ENCODE data around the gene CTDSPL.

CTDSPL gene

GRCh38 chr3:38002291-38002876 lies 140.7 kb downstream of the CTDSPL start:
- Mint-ChIP-seq H3K27me3 (no peaks in the 10 kb centered on the region), H3K36me3 (ENCODE audit: low read depth) (peaks cover 15% of the 10 kb centered on the region), H3K4me3 (no peak overlapping the region), H3K4me1 (ENCODE audit: low read depth) (peaks cover 26% of the 10 kb centered on the region), H3K27ac (no peak overlapping the region), H3K9me3 (no peaks in the 10 kb centered on the region)

DNA sequence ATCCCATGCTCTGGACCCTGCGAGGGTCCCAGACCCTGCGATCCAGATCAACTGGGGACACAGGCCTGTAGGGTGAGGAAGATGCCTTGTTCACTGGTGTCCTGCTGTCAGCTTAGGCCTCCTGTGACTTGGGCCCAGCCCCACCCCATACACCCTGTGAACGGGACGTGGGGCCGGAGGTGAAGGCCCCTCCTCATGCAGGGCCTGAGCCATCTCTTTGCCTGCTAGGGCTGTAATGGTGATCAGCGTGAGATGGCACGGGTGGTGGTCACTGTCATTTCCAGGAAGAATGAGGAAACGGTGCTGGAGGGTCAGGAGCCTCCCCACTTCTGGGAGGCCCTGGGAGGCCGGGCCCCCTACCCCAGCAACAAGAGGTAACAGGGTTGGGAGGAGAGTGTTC lies 141.3 kb downstream of the CTDSPL start:
- Mint-ChIP-seq H3K36me3 (ENCODE audit: low read depth) (peaks cover 15% of the 10 kb centered on the region), H3K4me1 (ENCODE audit: low read depth) (peaks cover 24% of the 10 kb centered on the region), H3K27me3 (no peaks in the 10 kb centered on the region), H3K27ac (no peak overlapping the region), H3K9me3 (no peaks in the 10 kb centered on the region), H3K4me3 (no peak overlapping the region)

DNA sequence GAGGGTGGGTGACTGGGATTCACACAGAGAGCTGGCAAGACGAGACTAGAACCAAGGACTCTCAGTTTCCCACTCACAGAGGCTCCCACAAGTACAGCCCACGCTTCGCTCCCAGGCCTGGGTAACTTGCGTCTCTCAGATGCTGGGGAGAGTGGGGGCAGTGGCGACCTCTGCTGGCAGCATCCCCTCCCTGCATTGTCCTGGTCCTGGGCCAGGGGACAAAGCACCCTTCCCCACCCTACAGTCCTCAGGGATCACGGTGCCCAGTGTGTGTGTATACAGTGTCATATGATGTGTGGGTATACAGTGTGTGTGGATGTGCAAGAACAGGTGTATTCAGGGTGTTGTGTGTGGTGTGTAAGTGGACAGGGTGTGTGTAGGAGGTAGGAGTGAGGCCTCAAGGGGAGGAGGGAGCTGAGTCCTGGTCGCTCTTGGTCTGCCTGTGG lies 141.7 kb downstream of the CTDSPL start:
- peaks cover 19% of the 10 kb centered on the region for H3K4me1 Mint-ChIP-seq (ENCODE audit: low read depth)

GRCh38 chr3:38003817-38004414 lies 142.2 kb downstream of the CTDSPL start:
- Mint-ChIP-seq H3K36me3 (ENCODE audit: low read depth) (peaks cover 15% of the 10 kb centered on the region), H3K27ac (no peak overlapping the region), H3K9me3 (no peaks in the 10 kb centered on the region), H3K27me3 (no peaks in the 10 kb centered on the region), H3K4me1 (ENCODE audit: low read depth) (peaks cover 14% of the 10 kb centered on the region), H3K4me3 (no peak overlapping the region)

More for the DNA sequence above, 141.7 kb downstream of the CTDSPL start:
- Mint-ChIP-seq H3K4me3 (no peak overlapping the region), H3K36me3 (ENCODE audit: low read depth) (peaks cover 15% of the 10 kb centered on the region), H3K27me3 (no peaks in the 10 kb centered on the region), H3K27ac (no peak overlapping the region), H3K9me3 (no peaks in the 10 kb centered on the region)

DNA sequence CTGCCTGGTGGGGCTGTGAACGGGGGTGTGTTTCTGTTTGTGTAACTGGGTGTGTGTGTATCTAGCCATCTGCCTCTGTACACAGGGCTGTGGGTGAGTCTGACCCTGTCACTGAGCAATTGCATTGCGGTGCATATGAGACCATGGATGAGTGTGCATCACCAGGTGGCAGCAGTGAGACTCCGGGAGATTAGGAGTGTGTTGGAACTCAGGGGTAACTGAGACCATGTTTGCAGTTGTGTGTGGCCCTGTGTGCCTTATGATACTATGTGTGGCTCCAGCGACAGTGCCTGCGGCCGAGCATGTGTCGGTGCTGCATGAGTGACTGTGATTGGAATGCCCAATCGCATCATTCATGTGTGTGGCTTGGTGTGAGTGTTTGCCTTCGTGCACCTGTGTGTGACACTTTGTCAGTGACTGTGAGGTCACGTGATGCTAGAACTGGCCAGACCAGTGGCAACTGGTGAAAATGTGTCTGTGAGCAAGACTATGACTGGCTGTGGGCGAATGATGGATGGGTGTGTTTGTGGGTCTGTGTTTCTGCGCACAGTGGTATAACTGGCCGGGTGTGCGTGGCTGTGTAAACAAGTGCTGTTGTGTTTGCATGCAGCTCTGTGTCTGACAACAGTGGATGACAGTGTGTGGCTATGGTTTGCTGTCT lies 142.9 kb downstream of the CTDSPL start:
- Mint-ChIP-seq H3K4me1 (ENCODE audit: low read depth) (peaks cover 9% of the 10 kb centered on the region), H3K27ac (no peak overlapping the region), H3K27me3 (no peaks in the 10 kb centered on the region), H3K4me3 (no peak overlapping the region), H3K9me3 (no peaks in the 10 kb centered on the region), H3K36me3 (ENCODE audit: low read depth) (peaks cover 12% of the 10 kb centered on the region)

DNA sequence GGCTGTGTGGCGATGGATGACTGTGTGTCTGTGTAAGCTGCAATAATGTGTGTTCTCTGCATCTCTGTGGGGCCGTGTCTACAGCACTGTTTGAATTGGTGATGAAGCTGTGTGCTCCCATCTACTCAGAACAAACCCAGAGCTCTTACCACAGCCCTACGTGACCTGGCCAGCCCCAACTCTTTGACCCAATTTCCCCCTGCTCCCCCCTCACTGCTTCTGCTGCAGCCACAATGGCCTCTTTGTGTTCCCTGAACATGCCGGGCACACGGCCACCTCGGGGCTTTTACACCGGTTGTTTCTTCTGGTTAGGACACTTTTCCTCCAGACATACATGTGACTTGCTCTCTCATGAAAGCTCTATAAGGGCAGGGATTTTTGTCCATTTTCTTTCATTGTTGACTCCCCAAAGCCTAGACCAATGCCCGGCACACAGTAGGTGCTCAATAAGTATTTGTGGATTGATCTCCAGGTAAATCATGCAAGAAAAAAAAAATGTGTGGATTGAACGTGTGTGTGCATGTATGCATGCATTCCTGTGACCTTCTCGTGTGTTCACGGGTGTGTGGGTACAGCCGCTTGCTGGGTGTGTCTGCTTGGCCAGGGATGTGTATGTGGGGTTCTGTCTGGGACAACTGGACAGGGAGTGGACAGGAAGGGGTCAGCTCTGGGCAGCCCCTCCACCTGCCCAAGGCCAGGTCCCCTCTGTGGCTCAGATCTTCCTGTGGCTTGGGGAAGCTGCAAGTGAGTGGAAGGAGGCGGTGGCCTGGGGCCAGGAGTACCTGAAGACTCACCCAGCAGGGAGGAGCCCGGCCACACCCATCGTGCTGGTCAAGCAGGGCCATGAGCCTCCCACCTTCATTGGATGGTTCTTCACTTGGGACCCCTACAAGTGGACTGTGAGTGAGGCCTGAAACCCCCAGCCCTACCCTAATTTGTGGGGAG lies 143.7 kb downstream of the CTDSPL start:
- peaks cover 7% of the 10 kb centered on the region for H3K4me1 Mint-ChIP-seq (ENCODE audit: low read depth)
- no peaks in the 10 kb centered on the region for H3K27me3 Mint-ChIP-seq
- H3K27ac Mint-ChIP-seq, result no peak overlapping the region
- no peak overlapping the region for H3K4me3 Mint-ChIP-seq
- H3K9me3 Mint-ChIP-seq, result no peaks in the 10 kb centered on the region
- H3K36me3 Mint-ChIP-seq (ENCODE audit: low read depth), result peaks cover 8% of the 10 kb centered on the region

- no peaks in the 10 kb centered on the region for H3K27me3 Mint-ChIP-seq
- peaks cover 7% of the 10 kb centered on the region for H3K4me1 Mint-ChIP-seq (ENCODE audit: low read depth)
- no peak overlapping the region for H3K4me3 Mint-ChIP-seq
- H3K36me3 Mint-ChIP-seq (ENCODE audit: low read depth), result peaks cover 8% of the 10 kb centered on the region
- no peak overlapping the region for H3K27ac Mint-ChIP-seq
- H3K9me3 Mint-ChIP-seq, result no peaks in the 10 kb centered on the region
Observed at GRCh38 chr3:38006031-38006430, 144.4 kb downstream of the CTDSPL start.

DNA sequence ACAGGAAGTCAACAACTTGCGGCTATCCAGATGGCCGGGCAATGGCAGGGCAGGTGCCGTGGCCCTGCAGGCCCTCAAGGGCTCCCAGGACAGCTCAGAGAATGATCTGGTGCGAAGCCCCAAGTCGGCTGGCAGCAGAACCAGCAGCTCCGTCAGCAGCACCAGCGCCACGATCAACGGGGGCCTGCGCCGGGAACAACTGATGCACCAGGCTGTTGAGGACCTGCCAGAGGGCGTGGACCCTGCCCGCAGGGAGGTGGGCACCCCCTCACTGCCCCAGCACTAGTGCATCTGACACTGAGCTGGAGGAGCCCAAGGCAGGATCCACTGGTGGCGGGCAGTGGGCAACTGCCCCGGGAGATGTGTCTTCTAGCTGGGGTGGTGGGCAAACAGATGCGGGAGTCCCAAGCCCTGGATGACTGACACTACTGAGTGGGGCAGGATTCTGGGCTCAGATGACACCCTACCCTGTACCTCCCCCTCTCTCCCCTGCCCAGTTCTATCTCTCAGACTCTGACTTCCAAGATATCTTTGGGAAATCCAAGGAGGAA lies 144.8 kb downstream of the CTDSPL start:
- no peak overlapping the region for H3K27ac Mint-ChIP-seq
- H3K9me3 Mint-ChIP-seq, result no peaks in the 10 kb centered on the region
- no peaks in the 10 kb centered on the region for H3K27me3 Mint-ChIP-seq
- peaks cover 8% of the 10 kb centered on the region for H3K36me3 Mint-ChIP-seq (ENCODE audit: low read depth)
- H3K4me1 Mint-ChIP-seq (ENCODE audit: low read depth), result peaks cover 7% of the 10 kb centered on the region
- no peak overlapping the region for H3K4me3 Mint-ChIP-seq

DNA sequence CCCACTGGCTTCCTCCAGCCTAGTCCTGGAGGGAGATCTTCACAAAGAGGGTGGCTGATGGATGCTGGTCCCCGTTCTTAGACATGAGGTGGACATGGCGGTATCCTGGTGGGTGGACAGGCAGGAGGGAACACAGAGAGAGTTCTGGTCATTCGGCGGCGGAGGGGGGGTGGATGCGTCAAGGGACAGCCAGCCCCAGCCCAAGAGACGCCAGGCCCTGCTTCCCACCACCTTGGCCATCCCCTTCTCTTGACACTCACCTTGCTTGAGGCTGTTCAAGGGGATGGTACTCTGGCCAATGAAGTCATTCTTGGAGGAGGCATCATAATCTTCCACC lies 146.0 kb downstream of the CTDSPL start:
- peaks cover 8% of the 10 kb centered on the region for H3K36me3 Mint-ChIP-seq (ENCODE audit: low read depth)
- H3K4me3 Mint-ChIP-seq, result no peak overlapping the region
- H3K27ac Mint-ChIP-seq, result no peak overlapping the region
- peaks cover 7% of the 10 kb centered on the region for H3K4me1 Mint-ChIP-seq (ENCODE audit: low read depth)
- H3K9me3 Mint-ChIP-seq, result no peaks in the 10 kb centered on the region
- no peaks in the 10 kb centered on the region for H3K27me3 Mint-ChIP-seq

DNA sequence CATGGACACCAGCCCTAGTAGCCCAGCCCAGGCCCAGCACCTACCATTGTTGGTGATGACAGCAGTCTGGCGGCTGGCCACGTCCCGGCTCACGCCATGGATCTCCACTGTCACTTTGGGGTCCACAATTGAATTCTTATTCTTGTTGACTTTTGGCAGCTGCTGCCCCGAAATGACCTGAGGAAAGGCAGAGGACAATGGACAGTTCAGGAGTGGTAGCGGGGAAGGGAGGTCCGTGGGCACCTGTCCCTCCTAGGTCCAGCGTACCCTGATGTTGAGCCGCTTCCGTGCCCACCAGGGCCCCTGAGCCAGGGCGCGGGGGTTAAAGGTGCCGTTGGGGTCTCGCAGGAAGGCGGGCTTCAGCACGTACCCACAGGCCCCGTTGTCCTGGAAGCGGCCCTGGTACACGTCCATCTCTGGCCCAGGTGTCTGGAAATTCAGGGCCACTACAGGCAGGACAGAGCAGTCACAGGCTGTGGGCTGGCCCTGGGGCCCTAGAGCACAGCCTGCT lies 146.6 kb downstream of the CTDSPL start:
- peaks cover 8% of the 10 kb centered on the region for H3K36me3 Mint-ChIP-seq (ENCODE audit: low read depth)
- no peak overlapping the region for H3K27ac Mint-ChIP-seq
- no peaks in the 10 kb centered on the region for H3K9me3 Mint-ChIP-seq
- no peaks in the 10 kb centered on the region for H3K27me3 Mint-ChIP-seq
- peaks cover 7% of the 10 kb centered on the region for H3K4me1 Mint-ChIP-seq (ENCODE audit: low read depth)
- H3K4me3 Mint-ChIP-seq, result no peak overlapping the region

GRCh38 chr3:38008971-38009580 lies 147.4 kb downstream of the CTDSPL start:
- Mint-ChIP-seq H3K36me3 (ENCODE audit: low read depth) (peaks cover 10% of the 10 kb centered on the region), H3K27ac (no peak overlapping the region), H3K4me1 (ENCODE audit: low read depth) (peaks cover 7% of the 10 kb centered on the region), H3K9me3 (no peaks in the 10 kb centered on the region), H3K4me3 (no peak overlapping the region), H3K27me3 (no peaks in the 10 kb centered on the region)

- Mint-ChIP-seq H3K27me3 (no peaks in the 10 kb centered on the region), H3K27ac (no peak overlapping the region), H3K4me3 (no peak overlapping the region), H3K4me1 (ENCODE audit: low read depth) (no peaks in the 10 kb centered on the region), H3K9me3 (no peaks in the 10 kb centered on the region), H3K36me3 (ENCODE audit: low read depth) (peaks cover 11% of the 10 kb centered on the region)
Observed at GRCh38 chr3:38009807-38010591, 148.3 kb downstream of the CTDSPL start.

- H3K9me3 Mint-ChIP-seq, result no peaks in the 10 kb centered on the region
- H3K27me3 Mint-ChIP-seq, result no peaks in the 10 kb centered on the region
- no peak overlapping the region for H3K4me3 Mint-ChIP-seq
- peaks cover 15% of the 10 kb centered on the region for H3K36me3 Mint-ChIP-seq (ENCODE audit: low read depth)
- H3K4me1 Mint-ChIP-seq (ENCODE audit: low read depth), result no peaks in the 10 kb centered on the region
- H3K27ac Mint-ChIP-seq, result no peak overlapping the region
Observed at GRCh38 chr3:38011111-38011510, 149.4 kb downstream of the CTDSPL start.

- Mint-ChIP-seq H3K9me3 (no peaks in the 10 kb centered on the region), H3K36me3 (ENCODE audit: low read depth) (peaks cover 24% of the 10 kb centered on the region), H3K4me3 (no peak overlapping the region), H3K27ac (no peak overlapping the region), H3K4me1 (ENCODE audit: low read depth) (no peaks in the 10 kb centered on the region), H3K27me3 (no peaks in the 10 kb centered on the region)
Observed at GRCh38 chr3:38015485-38015884, 153.8 kb downstream of the CTDSPL start.
